Measurements from ENCODE around the gene GRM7. TPM values are rescaled to one million over a fixed set of nuclear protein-coding genes. Genes with fewer than 3 reads are reported as not detected.

The GRM7 gene
- total RNA-seq, 1 experiment from 2014 or later: 0.28 TPM

- no CpG with 5 or more reads among the region's 3 CpGs for WGBS (ENCODE audit: extremely low coverage, insufficient read length, low lambda C conversion rate)
- no peak overlapping the region for H3K14ac ChIP-seq (ENCODE audit: insufficient read depth, low read length)
- no peak overlapping the region for H2BK5ac ChIP-seq (ENCODE audit: insufficient read length, low read length)
- H3K56ac ChIP-seq (ENCODE audit: insufficient read length, low read depth, low read length): no peak overlapping the region
- no peak overlapping the region for H2BK15ac ChIP-seq (ENCODE audit: low read depth, low read length)
- H3K4me1 Mint-ChIP-seq: no peaks in the 10 kb centered on the region
- H4K91ac ChIP-seq (ENCODE audit: insufficient read length, low read depth, low read length): no peak overlapping the region
- H2AFZ ChIP-seq (ENCODE audit: low read length): no peak overlapping the region
- no peak for TF ChIP-seq CTCF (conservative IDR thresholded peaks at IDR 0.05)
- H2BK120ac ChIP-seq (ENCODE audit: low read depth, low read length, poor library complexity, severe bottlenecking): no peak overlapping the region
- H4K8ac ChIP-seq (replicated peaks; ENCODE audit: insufficient read length, low read depth, low read length): no peak overlapping the region
- H3K27me3 ChIP-seq (ENCODE audit: insufficient read depth, low read length): no peaks in the 10 kb centered on the region
- H3K27ac Mint-ChIP-seq: no peak overlapping the region
- no peaks in the 10 kb centered on the region for H3K9me3 Mint-ChIP-seq
- no peak overlapping the region for H2AK5ac ChIP-seq (ENCODE audit: insufficient read length, low read length)
- H4K5ac ChIP-seq (ENCODE audit: insufficient read length, low read depth, low read length): no peak overlapping the region
- no peak overlapping the region for H3K27ac ChIP-seq (ENCODE audit: insufficient read length, low read depth, low read length)
- no peaks in the 10 kb centered on the region for H3K79me2 ChIP-seq (ENCODE audit: insufficient read depth, low read length)
- no peaks in the 10 kb centered on the region for H3K36me3 Mint-ChIP-seq (ENCODE audit: insufficient read depth in 1 of 3, low read depth in 3 of 3)
- no peak for DNase-seq
- H3K27me3 Mint-ChIP-seq (ENCODE audit: low read depth): no peaks in the 10 kb centered on the region
- H3K18ac ChIP-seq (ENCODE audit: insufficient read length, low read depth, low read length): no peak overlapping the region
- H3K23ac ChIP-seq (ENCODE audit: insufficient read length, low read depth, low read length): no peak overlapping the region
- H3K4me1 ChIP-seq (ENCODE audit: insufficient read depth, low read length): no peaks in the 10 kb centered on the region
- no peak overlapping the region for H2BK12ac ChIP-seq (ENCODE audit: insufficient read length, low read depth, low read length)
- no peaks in the 10 kb centered on the region for H3K79me1 ChIP-seq (ENCODE audit: insufficient read depth, low read depth, low read length, poor library complexity, severe bottlenecking)
- H2BK20ac ChIP-seq (ENCODE audit: low read depth, low read length, poor library complexity, severe bottlenecking): no peak overlapping the region
- H4K20me1 ChIP-seq (ENCODE audit: control insufficient read depth, insufficient read depth, insufficient read length): no peaks in the 10 kb centered on the region
- no peak overlapping the region for H3T11ph ChIP-seq (ENCODE audit: low read length)
- H3K9ac ChIP-seq (ENCODE audit: extremely low read depth, insufficient read length, low read length): no peak overlapping the region
- no peaks in the 10 kb centered on the region for H3K23me2 ChIP-seq (ENCODE audit: insufficient read length, low read depth, low read length, poor library complexity, severe bottlenecking)
- H3K4me2 ChIP-seq (ENCODE audit: insufficient read depth, insufficient read length, low read length): no peak overlapping the region
- no peaks in the 10 kb centered on the region for H3K9me3 ChIP-seq (ENCODE audit: control insufficient read depth, low read depth, low read length)
- no peak overlapping the region for H3K4me3 Mint-ChIP-seq
- H3K4ac ChIP-seq (ENCODE audit: low read depth, low read length): no peak overlapping the region
Observed at GRCh38 chr3:7288133-7288532, 427.2 kb downstream of the GRM7 start.
